T-helper 1 cell treated with Interleukin-12 subunit alpha and Interleukin-12 subunit beta and Interleukin-4 antibody, amounts not matched to agents 30 ng/mL and 1 ng/mL, for 36 hours (primary cell): ENCODE data around the gene HACD3. TPM values are rescaled to one million over a fixed set of nuclear protein-coding genes. Genes with fewer than 3 reads are reported as not detected.

Source experiments
- intact Hi-C: fragments of 100-400 bp; cut with micrococcal nuclease; formaldehyde crosslinking; loops from one replicate; pipeline ENCODE4 v1.15.1; 2024
- total RNA-seq: library from RNA; stranded (reverse); gene quantifications from 2 replicates; pipeline ENCODE4 v1.2.3, GENCODE V29; 2022

The HACD3 gene
- total RNA-seq, 1 donor from 2014 or later = 31.4 TPM

GRCh38 chr15:65595960-65596359 is 65.7 kb downstream of the HACD3 start:
- intact Hi-C loops = no loop called here

DNA sequence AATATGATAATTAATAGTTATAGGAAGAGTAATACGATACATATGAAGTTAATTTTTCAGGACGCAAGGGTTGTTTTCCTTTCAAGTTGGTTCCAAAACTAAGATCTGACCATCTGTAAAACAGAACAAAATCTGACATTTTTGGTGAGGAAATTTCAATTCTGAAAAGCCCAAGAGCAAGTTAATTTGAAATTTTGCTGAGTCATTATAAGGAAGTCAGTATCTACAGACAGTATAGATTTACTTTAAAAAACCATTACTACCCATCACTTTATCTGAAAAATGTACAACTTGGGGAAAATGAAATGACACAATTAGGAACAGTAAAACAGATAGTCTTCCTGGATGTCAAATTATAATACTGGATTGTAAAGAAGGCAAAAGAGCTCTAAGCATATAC is 68.2 kb downstream of the HACD3 start:
- intact Hi-C loops = no loop called here

DNA sequence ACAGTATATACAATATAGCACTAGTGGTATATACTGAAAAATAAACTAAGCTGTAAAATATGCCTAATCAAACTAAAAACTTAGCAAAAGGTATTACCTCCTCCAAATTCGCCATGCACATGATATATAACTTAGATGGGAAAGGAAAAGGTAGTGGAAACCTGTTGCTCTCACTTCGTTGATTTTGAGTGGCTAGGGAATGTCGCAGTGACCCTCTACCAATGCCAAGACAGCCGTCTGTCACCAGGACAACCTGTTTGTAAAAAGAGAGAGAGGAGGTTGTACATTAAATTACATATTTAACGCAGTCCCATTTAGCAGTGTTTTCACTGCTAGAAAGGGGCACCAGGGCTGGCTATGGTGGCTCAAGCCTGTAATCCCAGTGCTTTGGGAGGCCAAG is 69.4 kb downstream of the HACD3 start:
- intact Hi-C loops = no loop called here

- intact Hi-C loops = no loop called here
These were observed 72.9 kb downstream of the HACD3 start for GRCh38 chr15:65603134-65603533.

DNA sequence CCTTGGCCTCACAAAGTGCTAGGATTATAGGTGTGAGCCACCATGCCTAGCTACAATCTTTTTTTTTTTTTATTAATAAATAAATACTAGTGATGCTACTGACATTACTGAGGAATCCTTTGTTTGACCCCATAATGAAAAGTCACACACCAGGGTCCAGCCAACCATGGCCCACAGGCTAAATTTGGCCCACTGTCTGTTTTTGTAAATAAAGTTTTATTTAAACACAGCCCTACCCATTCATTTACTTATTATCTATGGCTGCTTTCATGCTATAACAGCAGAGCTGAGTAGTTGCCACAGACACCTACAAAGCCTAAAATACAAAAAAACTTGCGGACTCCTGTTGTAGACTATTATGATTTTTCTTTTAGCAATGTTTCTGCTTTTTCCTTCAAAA is 73.3 kb downstream of the HACD3 start:
- intact Hi-C loops = no loop called here

DNA sequence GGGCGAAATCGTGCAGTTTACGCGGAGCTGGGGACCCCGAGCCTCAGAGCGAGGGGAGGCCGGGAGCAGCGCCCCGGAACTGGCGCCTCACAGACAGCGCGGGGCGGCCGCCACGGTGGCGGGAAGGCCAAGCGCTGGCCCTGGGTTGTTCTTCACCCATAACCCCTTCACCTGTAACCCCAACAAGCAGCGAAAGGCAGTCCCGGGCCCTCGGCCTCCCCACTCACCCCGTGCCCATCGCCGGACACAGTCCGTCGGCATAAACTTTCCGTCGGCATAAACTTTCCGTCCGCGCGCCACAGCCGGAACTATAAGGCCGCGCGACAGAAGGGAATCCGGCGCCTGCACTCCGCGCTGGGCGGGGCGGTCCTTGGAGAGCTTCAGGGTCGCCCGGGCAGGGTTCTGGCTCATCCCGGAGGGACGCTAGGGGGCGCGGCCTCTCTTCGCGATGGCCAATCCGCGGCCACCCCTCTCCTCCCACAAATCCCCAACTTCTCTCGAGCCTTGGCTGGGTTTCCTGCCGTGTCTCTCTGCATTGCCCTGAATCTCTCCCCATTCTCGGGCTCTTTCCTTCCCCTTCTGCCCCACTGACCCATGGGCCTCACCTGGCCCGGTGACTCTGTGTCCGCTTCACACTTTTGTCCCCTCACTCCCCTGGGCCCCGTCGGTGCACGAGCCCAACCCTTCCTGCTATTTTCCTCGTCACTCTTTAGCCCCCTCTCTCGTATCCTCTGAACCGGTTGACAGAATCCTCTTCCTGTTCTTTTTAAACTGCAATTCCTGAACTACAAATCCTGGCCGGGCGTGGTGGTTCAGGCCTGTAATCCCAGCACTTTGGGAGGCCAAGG is 80.8 kb downstream of the HACD3 start, which contains the start of gene INTS14:
Gene INTS14 (minus strand): TSS at position 261 of the 848 bp plus-strand sequence. CDS start 3,751 bp downstream, outside the sequence.
- intact Hi-C loops = loop anchor here (1.0 to 10.0 kb wide), 8 partner anchors 27 to 1226 kb away; partner anchors contain the start of genes DENND4A, DPP8, HACD3 and PCLAF

DNA sequence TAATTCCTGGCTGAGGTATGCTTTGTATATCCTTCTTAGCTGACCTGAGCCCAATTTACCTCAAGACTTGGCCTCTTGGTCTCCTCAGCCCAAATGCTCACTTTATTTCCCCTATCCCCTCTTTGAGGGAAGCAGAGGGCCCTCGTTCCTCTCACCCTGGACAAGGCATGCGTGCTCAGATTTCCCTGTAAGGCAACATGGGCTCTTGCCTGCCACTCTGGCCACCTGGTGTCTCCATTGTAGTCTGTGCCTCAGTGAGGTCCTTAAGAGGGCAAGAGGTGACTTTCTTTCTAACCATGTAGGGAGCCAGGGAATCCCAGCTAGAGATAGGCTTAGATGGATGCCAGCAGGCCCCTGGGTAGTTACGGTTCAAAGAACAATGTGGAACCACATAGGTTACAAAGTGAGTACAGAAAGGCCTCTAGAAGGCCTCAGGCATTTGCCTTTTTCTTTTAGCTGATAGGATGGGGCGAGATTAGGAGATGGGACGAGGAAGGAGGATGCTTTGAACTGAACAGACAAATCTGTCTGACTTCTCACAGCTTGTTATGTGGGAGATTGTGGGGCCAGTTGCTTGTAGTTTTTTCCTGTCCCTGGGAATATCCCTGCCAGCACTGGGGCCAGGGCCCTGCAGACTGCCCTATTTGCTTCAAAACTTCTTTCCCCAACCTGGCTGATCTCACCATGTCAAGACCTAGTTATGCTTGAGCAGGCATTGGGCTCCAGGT is 81.8 kb downstream of the HACD3 start:
- intact Hi-C loops = loop anchor here (1.0 to 10.0 kb wide), 8 partner anchors 28 to 1227 kb away; partner anchors contain the start of genes DENND4A, DPP8, HACD3 and PCLAF

GRCh38 chr15:65612616-65612946 is 82.3 kb downstream of the HACD3 start:
- intact Hi-C loops = loop anchor here (10.0 kb wide), 1 partner anchor 1228 kb away; the partner anchor contains the start of genes PCLAF and TRIP4

GRCh38 chr15:65612949-65613744 is 82.9 kb downstream of the HACD3 start:
- intact Hi-C loops = loop anchor here (10.0 kb wide), 1 partner anchor 1228 kb away; the partner anchor contains the start of genes PCLAF and TRIP4

DNA sequence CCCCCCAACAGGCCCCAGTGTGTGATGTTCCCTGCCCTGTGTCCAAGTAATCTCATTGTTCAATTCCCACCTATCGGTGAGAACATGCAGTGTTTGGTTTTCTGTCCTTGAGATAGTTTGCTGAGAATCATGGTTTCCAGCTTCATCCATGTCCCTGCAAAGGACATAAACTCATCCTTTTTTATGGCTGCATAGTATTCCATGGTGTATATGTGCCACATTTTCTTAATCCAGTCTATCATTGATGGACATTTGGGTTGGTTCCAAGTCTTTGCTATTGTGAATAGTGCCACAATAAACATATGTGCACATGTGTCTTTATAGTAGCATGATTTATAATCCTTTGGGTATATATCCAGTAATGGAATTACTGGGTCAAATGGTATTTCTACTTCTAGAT is 85.6 kb downstream of the HACD3 start:
- intact Hi-C loops = loop anchor here (10.0 kb wide), 1 partner anchor 1231 kb away; the partner anchor contains the start of genes PCLAF and TRIP4

GRCh38 chr15:65618560-65619109 is 88.4 kb downstream of the HACD3 start:
- intact Hi-C loops = loop anchor here (10.0 kb wide), 1 partner anchor 1234 kb away; the partner anchor contains the start of genes PCLAF and TRIP4

DNA sequence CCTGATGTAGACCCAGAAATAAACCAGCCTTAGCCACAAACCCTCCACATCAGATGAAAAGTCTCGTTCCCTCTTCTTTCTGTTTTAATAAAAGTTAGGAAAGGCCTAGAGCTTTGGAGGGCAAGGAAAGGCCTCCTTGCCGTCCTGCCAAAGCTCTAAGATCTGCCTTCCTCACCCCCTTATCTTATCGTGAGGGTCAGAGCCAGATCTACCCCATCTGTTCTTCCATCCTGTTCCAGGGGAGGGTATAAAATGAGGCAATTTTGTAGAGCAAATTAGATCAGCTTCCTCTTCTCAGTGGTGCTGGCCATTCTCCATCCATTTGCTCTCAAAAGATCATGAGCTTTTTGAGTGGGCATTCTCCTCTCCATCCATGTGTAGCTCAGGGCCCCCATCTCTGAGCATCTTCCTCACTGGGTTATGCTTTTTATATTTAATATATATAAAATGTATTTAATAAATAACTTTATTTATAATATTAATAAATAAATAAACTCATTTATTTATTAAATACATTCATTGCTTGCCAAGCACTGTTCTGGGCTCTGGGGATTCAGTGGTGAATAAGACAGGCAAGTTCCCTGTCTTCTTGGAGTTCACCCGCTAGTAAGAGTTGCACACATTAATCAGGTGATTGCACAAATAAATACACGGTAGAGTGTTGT is 89.5 kb downstream of the HACD3 start:
- intact Hi-C loops = loop anchor here (10.0 kb wide), 1 partner anchor 1235 kb away; the partner anchor contains the start of genes PCLAF and TRIP4

DNA sequence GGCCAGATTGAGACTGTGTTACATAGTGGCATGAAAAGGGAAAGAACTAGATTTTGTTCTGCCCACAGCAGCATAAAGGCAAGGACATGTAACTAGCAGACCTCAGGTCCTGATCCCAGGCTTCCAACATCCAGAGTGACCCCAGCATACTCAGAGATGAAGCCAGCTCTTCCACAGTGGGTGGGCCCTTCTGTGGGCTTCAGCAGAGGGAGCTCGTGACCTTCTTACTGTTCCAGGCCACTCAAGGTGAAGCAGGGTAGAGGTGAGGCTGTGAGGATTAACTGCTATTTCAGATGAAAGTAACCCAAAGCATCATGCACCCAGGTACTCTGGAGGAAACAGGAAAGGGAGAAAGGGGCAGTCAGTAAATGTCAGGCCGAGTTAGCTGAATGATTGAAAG is 90.6 kb downstream of the HACD3 start:
- intact Hi-C loops = no loop called here

DNA sequence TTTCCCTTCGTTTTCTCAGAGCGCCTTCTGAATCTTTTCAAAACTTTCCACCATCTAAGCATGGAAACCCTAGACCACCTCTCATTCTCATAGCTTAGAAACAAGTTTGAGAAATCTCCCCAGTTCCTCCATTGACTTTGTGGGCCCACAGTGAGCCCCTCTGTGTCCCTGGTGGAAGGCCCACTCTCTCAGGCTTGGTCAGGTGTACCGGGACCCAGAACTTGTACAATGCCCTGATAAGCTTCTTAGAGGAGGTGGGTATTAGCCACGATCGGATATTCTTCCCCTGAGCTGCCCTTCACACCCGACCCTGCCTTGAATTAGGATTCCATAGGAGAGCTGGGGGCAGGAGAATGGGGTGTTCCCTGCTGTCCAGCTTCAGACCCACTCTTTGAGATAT is 91.4 kb downstream of the HACD3 start, which contains the start of gene SLC24A1:
Gene SLC24A1 (plus strand): TSS at position 301 of the 400 bp plus-strand sequence. CDS start 2,143 bp downstream, outside the sequence.
- intact Hi-C loops = no loop called here

DNA sequence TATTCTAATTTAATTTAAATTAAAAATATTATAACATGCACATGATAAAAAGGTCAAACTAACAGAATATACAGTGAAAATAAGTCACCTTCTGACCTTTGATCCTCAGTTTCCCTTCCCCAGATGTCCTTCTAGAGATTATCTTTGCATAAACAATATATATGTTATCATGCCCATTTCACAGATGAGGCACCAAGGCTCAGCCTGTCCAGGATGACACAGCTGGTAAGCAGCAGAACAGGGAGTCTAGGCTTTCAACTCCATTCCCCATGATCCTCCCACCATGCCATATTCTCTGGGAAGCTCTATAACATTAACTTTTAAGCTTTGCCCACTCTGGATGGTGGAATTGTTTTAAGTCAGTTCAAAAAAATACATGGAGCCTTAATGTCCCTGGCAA is 92.8 kb downstream of the HACD3 start:
- intact Hi-C loops = no loop called here

- intact Hi-C loops = no loop called here
These were observed 96.6 kb downstream of the HACD3 start for GRCh38 chr15:65626856-65627255.
